GM12878 (cell line): ENCODE results near the gene REM2. TPM values are rescaled to one million over a fixed set of nuclear protein-coding genes. Genes with fewer than 3 reads are reported as not detected.

Experiments
- ELK1 ChIP-seq: IDR thresholded peaks from 2 replicates; pipeline ENCODE4 v1.6.1; 2012; ENCODE audit warnings: low read depth, low read length, improper control_type of control experiment
- HSF1 ChIP-seq: fragments of 150-350 bp; IDR thresholded peaks from 2 replicates; pipeline ENCODE4 v1.6.1; 2014; ENCODE audit warnings: mild to moderate bottlenecking, low read depth, low read length
- IRF3 ChIP-seq: fragments of 450-650 bp; IDR thresholded peaks from 2 replicates; pipeline ENCODE4 v1.6.1; 2014; ENCODE audit warnings: mild to moderate bottlenecking
- IRF5 ChIP-seq: fragments of 450-650 bp; IDR thresholded peaks from 2 replicates; pipeline ENCODE4 v1.6.1; 2017; ENCODE audit warnings: borderline replicate concordance
- NFYB ChIP-seq: IDR thresholded peaks from 2 replicates; pipeline ENCODE4 v1.6.1; 2011; ENCODE audit warnings: low read depth, mild to moderate bottlenecking, low read length, improper control_type of control experiment, moderate library complexity; ENCODE audit not compliant: insufficient read depth
- NKRF ChIP-seq: fragments of 450-650 bp; conservative IDR thresholded peaks from 2 replicates; pipeline ENCODE4 v1.6.1; 2017; ENCODE audit warnings: mild to moderate bottlenecking, moderate library complexity
- NR2F1 ChIP-seq: fragments of 450-650 bp; conservative IDR thresholded peaks from 2 replicates; pipeline ENCODE4 v1.6.1; 2017; ENCODE audit warnings: mild to moderate bottlenecking
- PKNOX1 ChIP-seq: fragments of 450-650 bp; IDR thresholded peaks from 2 replicates; pipeline ENCODE4 v1.6.1; 2016; ENCODE audit warnings: mild to moderate bottlenecking
- SMAD1 ChIP-seq: fragments of 450-650 bp; IDR thresholded peaks from 2 replicates; pipeline ENCODE4 v1.6.1; 2018; ENCODE audit warnings: mild to moderate bottlenecking, low read depth; ENCODE audit not compliant: partially characterized antibody
- SREBF2 ChIP-seq: IDR thresholded peaks from 2 replicates; pipeline ENCODE4 v1.6.1; 2012; ENCODE audit warnings: mild to moderate bottlenecking, low read length
- SRF ChIP-seq, 2 experiments: IDR thresholded peaks; 2 replicates each; pipeline ENCODE4 v1.6.1; 2011; ENCODE audit warnings: low read depth in 2 of 2, low read length in 2 of 2, mild to moderate bottlenecking in 1 of 2, moderate library complexity in 1 of 2
- TARDBP ChIP-seq: IDR thresholded peaks from 2 replicates; pipeline ENCODE4 v1.6.1; 2016; ENCODE audit warnings: borderline replicate concordance
- TCF3 ChIP-seq: IDR thresholded peaks from 2 replicates; pipeline ENCODE4 v1.6.1; 2012; ENCODE audit warnings: low read depth, mild to moderate bottlenecking, low read length, borderline replicate concordance; ENCODE audit not compliant: insufficient read depth
- ZNF217 ChIP-seq: fragments of 450-650 bp; IDR thresholded peaks from 2 replicates; pipeline ENCODE4 v1.6.1; 2017; ENCODE audit warnings: antibody characterized with exemption, mild to moderate bottlenecking
- ZNF687 ChIP-seq: fragments of 450-650 bp; IDR thresholded peaks from 2 replicates; pipeline ENCODE4 v1.6.1; 2017; ENCODE audit warnings: mild to moderate bottlenecking, moderate library complexity
- polyA plus RNA-seq, 11 experiments: library from polyadenylated mRNA; depleted of rRNA in 4 of 11; unstranded in 6 of 11; stranded (reverse) in 5 of 11; fragments of >200 nt; fragmentation: Nextera tagmentation in 4 of 11; fragmentation: Illumina TruSeq in 1 of 11; extraction: Ambion mirVana in 4 of 11; extraction: Trizol in 1 of 11; gene quantifications; 1 replicate in 1 of 11; 2 replicates in 10 of 11; pipeline versions ENCODE4 v1.2.1 to v1.2.3, GENCODE V29; 2011 to 2016; ENCODE audit warnings: inconsistent platforms in 2 of 11, missing spikeins in 2 of 11, low read depth in 1 of 11
- total RNA-seq, 4 experiments: library from RNA; depleted of rRNA in 3 of 4; stranded (reverse); fragments of >200 nt in 3 of 4; fragmentation: Illumina TruSeq in 1 of 4; extraction: Trizol in 1 of 4; gene quantifications; 2 replicates each; pipeline versions ENCODE4 v1.2.1 to v1.2.3, GENCODE V29; 2013 to 2021

Gene REM2
- total and polyA plus RNA-seq, 10 of the 15 experiments (the other 5 are each of a cell fraction or from before 2014, with no cell fraction given) = 0.27 to 1.5 (median 0.83) TPM

- TF ChIP-seq IRF5 (no peak), HSF1 (no peak), ZNF687 (peak; percentile 27; the same call in 1 of the 2 replicates), SMAD1 (peak; percentile 58), SREBF2 (no peak), TCF3 (peak; percentile 69; the same call in 1 of the 2 replicates), NKRF (peak; percentile 60), SRF (IDR thresholded peaks at IDR 0.05; ENCODE audit: low read depth in 2 of 2, low read length in 2 of 2) (no peak; a peak in 1 of 4 replicates), PKNOX1 (peak; percentile 98), TARDBP (no peak), IRF3 (no peak), NR2F1 (peak; percentile 83), ELK1 (no peak), NFYB (0 out of 2 replicates have a peak, but pooled peaks have one; percentile 40), ZNF217 (no peak)
Measured at GRCh38 chr14:22871224-22872032, 11.6 kb upstream of the REM2 start, which contains the start of gene LRP10 (continued).
